HG03280 (cell line): Measurements from ENCODE around the gene SCPEP1.

Experiments
- ATAC-seq: cut with Tn5 transposase; IDR thresholded peaks from one replicate; pipeline ENCODE4 v1.9.1; 2021; ENCODE audit warnings: mild to moderate bottlenecking, moderate library complexity; ENCODE audit not compliant: unreplicated experiment

SCPEP1 gene

GRCh38 chr17:56997313-56997712, 19.4 kb downstream of the SCPEP1 start:
- no peak for ATAC-seq

- no peak for ATAC-seq
Measured at GRCh38 chr17:57001541-57001940, 23.6 kb downstream of the SCPEP1 start.

GRCh38 chr17:57002904-57003303, 25.0 kb downstream of the SCPEP1 start:
- ATAC-seq, result no peak

GRCh38 chr17:57004944-57005579, 27.1 kb downstream of the SCPEP1 start:
- peak; percentile 68 for ATAC-seq

- ATAC-seq, result no peak
Measured at GRCh38 chr17:57006040-57006439, 28.1 kb downstream of the SCPEP1 start.

- no peak for ATAC-seq
Measured at GRCh38 chr17:57008958-57009357, 31.0 kb downstream of the SCPEP1 start.

- ATAC-seq, result peak; percentile 75
Measured at GRCh38 chr17:57009737-57010445, 32.0 kb downstream of the SCPEP1 start.

- ATAC-seq, result no peak
Measured at GRCh38 chr17:57010487-57010886, 32.6 kb downstream of the SCPEP1 start.

- no peak for ATAC-seq
Measured at GRCh38 chr17:57011491-57012015, 33.6 kb downstream of the SCPEP1 start.

- no peak for ATAC-seq
Measured at GRCh38 chr17:57016071-57016763, 38.3 kb downstream of the SCPEP1 start.

GRCh38 chr17:57016764-57017116, 38.8 kb downstream of the SCPEP1 start:
- ATAC-seq, result no peak

GRCh38 chr17:57017625-57018024, 39.7 kb downstream of the SCPEP1 start:
- no peak for ATAC-seq

GRCh38 chr17:57020208-57020607, 42.3 kb downstream of the SCPEP1 start:
- no peak for ATAC-seq

- no peak for ATAC-seq
Measured at GRCh38 chr17:57021226-57021940, 43.5 kb downstream of the SCPEP1 start.

- ATAC-seq, result no peak
Measured at GRCh38 chr17:57025876-57026275, 47.9 kb downstream of the SCPEP1 start.

- ATAC-seq, result no peak
Measured at GRCh38 chr17:57027852-57028251, 49.9 kb downstream of the SCPEP1 start.

- ATAC-seq, result no peak
Measured at GRCh38 chr17:57032343-57032742, 54.4 kb downstream of the SCPEP1 start.

GRCh38 chr17:57033296-57033695, 55.4 kb downstream of the SCPEP1 start:
- ATAC-seq, result no peak

GRCh38 chr17:57034807-57035754, 57.1 kb downstream of the SCPEP1 start:
- no peak for ATAC-seq

GRCh38 chr17:57035971-57036481, 58.1 kb downstream of the SCPEP1 start:
- no peak for ATAC-seq
